ENCODE measurements around the gene PIK3R2. TPM values are rescaled to one million over a fixed set of nuclear protein-coding genes. Genes with fewer than 3 reads are reported as not detected.

PIK3R2 gene
- total RNA-seq, 1 donor from 2014 or later = 11.5 TPM

DNA sequence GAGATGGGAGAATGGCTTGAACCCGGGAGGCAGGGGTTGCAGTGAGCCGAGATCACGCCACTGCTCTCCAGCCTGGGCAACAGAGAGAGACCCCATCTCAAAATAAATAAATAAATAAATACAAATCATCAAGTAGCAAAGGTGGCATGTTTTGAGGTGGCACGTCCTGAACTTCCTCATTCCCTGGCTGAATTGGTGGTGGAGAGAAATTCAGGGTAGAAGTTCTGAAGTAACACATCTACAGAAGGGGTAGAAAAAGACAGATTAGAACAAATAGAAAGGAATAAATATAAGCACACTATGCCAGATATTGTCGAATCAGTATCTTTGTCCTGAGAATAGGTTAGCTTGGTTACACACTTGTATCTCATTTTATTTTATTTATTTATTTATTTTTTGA is 27.0 kb downstream of the PIK3R2 start:
- Histone ChIP-seq H3K36me3 (ENCODE audit: control insufficient read depth in 3 of 3, insufficient read depth in 3 of 3, low read length in 3 of 3) (no peaks in the 10 kb centered on the region), H3K4me1 (ENCODE audit: control insufficient read depth in 3 of 3, insufficient read depth in 3 of 3, low read length in 3 of 3) (peaks cover 0 to 2% (median 0%) of the 10 kb centered on the region in 3 donors), H3K27me3 (ENCODE audit: control insufficient read depth in 3 of 3, insufficient read depth in 3 of 3, low read length in 3 of 3) (peaks cover 0 to 4% (median 0%) of the 10 kb centered on the region in 3 donors), H3K4me3 (ENCODE audit: low read length in 3 of 3) (no peak overlapping the region), H3K9ac (ENCODE audit: low read depth in 1 of 3, low read length in 3 of 3) (no peak overlapping the region), H3K9me3 (ENCODE audit: control insufficient read depth in 3 of 3, low read length in 3 of 3) (no peaks in the 10 kb centered on the region), H3K27ac (ENCODE audit: low read depth, low read length) (no peak overlapping the region)

DNA sequence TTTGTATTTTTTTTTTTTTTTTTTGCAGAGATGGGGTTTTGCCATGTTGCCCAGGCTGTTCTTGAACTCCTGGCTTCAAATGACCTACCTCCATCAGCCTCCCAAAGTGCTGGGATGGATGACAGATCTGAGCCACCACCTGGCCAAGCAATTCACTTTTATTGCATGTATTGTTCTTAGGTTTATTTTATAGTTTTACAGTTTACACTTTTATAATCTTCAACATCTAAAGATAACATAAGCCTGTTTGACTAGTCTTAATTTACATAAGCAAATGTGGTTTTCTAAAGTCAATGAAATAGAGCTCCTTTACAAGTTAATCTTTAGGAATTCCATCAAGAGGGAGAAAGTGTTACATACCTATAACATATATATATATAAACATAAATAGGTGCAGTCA is 30.6 kb downstream of the PIK3R2 start:
- Histone ChIP-seq H3K4me3 (ENCODE audit: low read length in 3 of 3) (no peak overlapping the region), H3K9ac (ENCODE audit: low read depth in 1 of 3, low read length in 3 of 3) (no peak overlapping the region), H3K27ac (ENCODE audit: low read depth, low read length) (no peak overlapping the region), H3K36me3 (ENCODE audit: control insufficient read depth in 3 of 3, insufficient read depth in 3 of 3, low read length in 3 of 3) (no peaks in the 10 kb centered on the region), H3K27me3 (ENCODE audit: control insufficient read depth in 3 of 3, insufficient read depth in 3 of 3, low read length in 3 of 3) (no peaks in the 10 kb centered on the region), H3K4me1 (ENCODE audit: control insufficient read depth in 3 of 3, insufficient read depth in 3 of 3, low read length in 3 of 3) (no peaks in the 10 kb centered on the region), H3K9me3 (ENCODE audit: control insufficient read depth in 3 of 3, low read length in 3 of 3) (no peaks in the 10 kb centered on the region)

DNA sequence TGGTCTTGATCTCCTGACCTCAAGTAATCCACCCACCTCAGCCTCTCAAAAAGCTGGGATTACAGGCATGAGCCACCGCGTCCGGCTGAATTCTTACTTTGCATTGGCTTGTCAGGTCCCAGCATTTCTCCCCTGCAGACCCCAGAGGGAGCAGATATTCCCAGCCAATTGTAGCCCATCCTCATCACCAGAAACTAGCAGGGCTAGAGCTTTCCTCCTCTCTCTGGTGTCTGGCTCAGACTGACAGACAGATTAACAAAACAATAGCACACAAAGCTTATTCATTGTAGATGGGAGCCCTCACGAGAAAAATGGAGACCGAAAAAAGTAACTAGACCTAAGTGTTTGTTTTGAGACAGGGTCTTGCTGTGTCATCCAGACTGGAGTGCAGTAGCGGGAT is 32.6 kb downstream of the PIK3R2 start:
- Histone ChIP-seq H3K4me1 (ENCODE audit: control insufficient read depth in 3 of 3, insufficient read depth in 3 of 3, low read length in 3 of 3) (no peaks in the 10 kb centered on the region), H3K27me3 (ENCODE audit: control insufficient read depth in 3 of 3, insufficient read depth in 3 of 3, low read length in 3 of 3) (no peaks in the 10 kb centered on the region), H3K4me3 (ENCODE audit: low read length in 3 of 3) (no peak overlapping the region), H3K9ac (ENCODE audit: low read depth in 1 of 3, low read length in 3 of 3) (no peak overlapping the region), H3K9me3 (ENCODE audit: control insufficient read depth in 3 of 3, low read length in 3 of 3) (no peaks in the 10 kb centered on the region), H3K27ac (ENCODE audit: low read depth, low read length) (no peak overlapping the region), H3K36me3 (ENCODE audit: control insufficient read depth in 3 of 3, insufficient read depth in 3 of 3, low read length in 3 of 3) (no peaks in the 10 kb centered on the region)

DNA sequence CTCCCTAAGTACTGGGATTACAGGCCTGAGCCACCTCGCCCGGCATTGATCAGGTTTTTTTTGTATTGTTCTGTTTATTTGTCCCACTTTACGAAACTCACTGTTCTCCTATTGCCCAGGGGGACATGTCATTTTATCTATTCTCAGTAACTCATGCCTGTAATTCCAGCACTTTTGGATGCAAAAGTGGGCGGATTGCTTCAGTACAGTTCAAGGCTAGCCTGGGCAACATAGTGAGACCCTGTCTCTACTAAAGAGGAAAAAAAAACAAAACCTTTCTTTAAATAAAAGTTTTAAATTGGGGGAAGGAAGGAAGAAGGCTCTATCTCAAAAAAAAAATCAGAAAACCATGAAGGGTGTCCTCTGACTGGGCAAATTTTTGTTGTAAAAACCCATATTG is 37.3 kb downstream of the PIK3R2 start:
- Histone ChIP-seq H3K9me3 (ENCODE audit: control insufficient read depth in 3 of 3, low read length in 3 of 3) (no peaks in the 10 kb centered on the region), H3K27me3 (ENCODE audit: control insufficient read depth in 3 of 3, insufficient read depth in 3 of 3, low read length in 3 of 3) (no peaks in the 10 kb centered on the region), H3K4me1 (ENCODE audit: control insufficient read depth in 3 of 3, insufficient read depth in 3 of 3, low read length in 3 of 3) (peaks cover 13 to 18% (median 14%) of the 10 kb centered on the region in 3 donors), H3K36me3 (ENCODE audit: control insufficient read depth in 3 of 3, insufficient read depth in 3 of 3, low read length in 3 of 3) (peaks cover 0 to 4% (median 0%) of the 10 kb centered on the region in 3 donors), H3K9ac (ENCODE audit: low read depth in 1 of 3, low read length in 3 of 3) (no peak overlapping the region), H3K27ac (ENCODE audit: low read depth, low read length) (no peak overlapping the region), H3K4me3 (ENCODE audit: low read length in 3 of 3) (no peak overlapping the region)

DNA sequence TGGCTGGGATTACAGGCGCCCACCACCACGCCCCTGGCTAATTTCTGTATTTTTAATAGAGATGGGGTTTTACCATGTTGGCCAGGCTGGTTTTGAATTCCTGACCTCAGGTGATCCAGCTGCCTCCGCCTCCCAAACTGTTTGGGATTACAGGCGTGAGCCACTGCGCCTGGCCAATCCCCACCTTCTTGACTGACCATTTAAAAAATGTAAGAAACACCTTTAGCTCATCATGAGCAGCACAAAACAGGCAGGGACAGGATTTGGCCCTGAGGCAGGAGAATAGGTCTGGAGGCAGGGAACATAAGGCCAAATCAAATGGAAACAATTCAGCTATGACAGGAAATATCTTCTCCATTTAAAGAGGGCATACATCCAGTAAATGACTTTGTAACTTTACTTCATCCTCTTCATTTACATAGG is 38.7 kb downstream of the PIK3R2 start:
- Histone ChIP-seq H3K27ac (ENCODE audit: low read depth, low read length) (peak overlapping the region; percentile 97), H3K4me3 (ENCODE audit: low read length in 3 of 3) (peak overlapping the region; percentile 64 to 79 (median 79)), H3K36me3 (ENCODE audit: control insufficient read depth in 3 of 3, insufficient read depth in 3 of 3, low read length in 3 of 3) (peaks cover 7 to 12% (median 8%) of the 10 kb centered on the region in 3 donors), H3K9me3 (ENCODE audit: control insufficient read depth in 3 of 3, low read length in 3 of 3) (no peaks in the 10 kb centered on the region), H3K9ac (ENCODE audit: low read depth in 1 of 3, low read length in 3 of 3) (peak overlapping the region; percentile 73 to 85 (median 79)), H3K27me3 (ENCODE audit: control insufficient read depth in 3 of 3, insufficient read depth in 3 of 3, low read length in 3 of 3) (no peaks in the 10 kb centered on the region), H3K4me1 (ENCODE audit: control insufficient read depth in 3 of 3, insufficient read depth in 3 of 3, low read length in 3 of 3) (peaks cover 13 to 18% (median 14%) of the 10 kb centered on the region in 3 donors)

DNA sequence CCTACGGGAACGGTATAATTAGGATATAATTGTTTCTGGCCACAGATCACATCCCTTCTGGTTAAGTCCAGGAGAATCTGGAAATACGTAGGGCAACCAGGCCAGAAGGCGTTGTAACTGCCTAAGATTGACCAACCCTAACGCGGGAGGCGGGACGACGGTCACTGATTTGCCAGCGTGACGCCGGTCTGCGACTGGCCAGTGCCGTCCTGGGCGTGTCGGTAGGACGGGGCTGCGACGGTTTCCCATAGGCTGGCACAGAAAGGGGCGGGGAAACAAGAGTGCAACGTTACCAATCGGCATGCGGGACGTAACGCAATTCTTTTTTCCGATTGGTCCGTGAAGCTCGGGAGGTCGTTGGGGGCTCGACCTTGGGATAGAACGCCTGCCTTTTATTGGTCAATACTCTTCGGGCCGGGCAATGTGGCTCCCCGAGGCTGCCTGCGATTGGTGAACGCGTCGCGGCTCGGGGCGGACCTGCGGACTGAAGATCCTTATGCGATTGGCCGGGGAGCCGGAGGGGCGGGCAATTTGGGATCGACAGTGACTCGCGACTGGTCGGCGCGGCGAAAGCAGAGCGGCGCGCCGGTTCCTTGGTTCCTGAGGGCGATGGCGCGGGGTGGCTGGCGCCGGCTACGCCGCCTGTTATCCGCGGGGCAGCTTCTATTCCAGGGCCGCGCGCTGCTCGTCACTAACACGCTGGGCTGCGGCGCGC is 39.9 kb downstream of the PIK3R2 start, which contains the start of gene MPV17L2:
Gene MPV17L2, plus strand, starts transcription at position 546 of the 715 bp plus-strand sequence. Its CDS starts 64 bp downstream, at position 610.
- Histone ChIP-seq H3K9ac (ENCODE audit: low read depth in 1 of 3, low read length in 3 of 3) (peak within 1 kb of the TSS; percentile 82 to 90 (median 89)), H3K4me3 (ENCODE audit: low read length in 3 of 3) (peak within 1 kb of the TSS; percentile 75 to 86 (median 83)), H3K27ac (ENCODE audit: low read depth, low read length) (peak within 1 kb of the TSS; percentile 97), H3K9me3 (ENCODE audit: control insufficient read depth in 3 of 3, low read length in 3 of 3) (no peaks in the 10 kb centered on the region), H3K4me1 (ENCODE audit: control insufficient read depth in 3 of 3, insufficient read depth in 3 of 3, low read length in 3 of 3) (peaks cover 13 to 20% (median 14%) of the 10 kb centered on the region in 3 donors), H3K27me3 (ENCODE audit: control insufficient read depth in 3 of 3, insufficient read depth in 3 of 3, low read length in 3 of 3) (no peaks in the 10 kb centered on the region), H3K36me3 (ENCODE audit: control insufficient read depth in 3 of 3, insufficient read depth in 3 of 3, low read length in 3 of 3) (peaks cover 12 to 17% (median 14%) of the 10 kb centered on the region in 3 donors)

DNA sequence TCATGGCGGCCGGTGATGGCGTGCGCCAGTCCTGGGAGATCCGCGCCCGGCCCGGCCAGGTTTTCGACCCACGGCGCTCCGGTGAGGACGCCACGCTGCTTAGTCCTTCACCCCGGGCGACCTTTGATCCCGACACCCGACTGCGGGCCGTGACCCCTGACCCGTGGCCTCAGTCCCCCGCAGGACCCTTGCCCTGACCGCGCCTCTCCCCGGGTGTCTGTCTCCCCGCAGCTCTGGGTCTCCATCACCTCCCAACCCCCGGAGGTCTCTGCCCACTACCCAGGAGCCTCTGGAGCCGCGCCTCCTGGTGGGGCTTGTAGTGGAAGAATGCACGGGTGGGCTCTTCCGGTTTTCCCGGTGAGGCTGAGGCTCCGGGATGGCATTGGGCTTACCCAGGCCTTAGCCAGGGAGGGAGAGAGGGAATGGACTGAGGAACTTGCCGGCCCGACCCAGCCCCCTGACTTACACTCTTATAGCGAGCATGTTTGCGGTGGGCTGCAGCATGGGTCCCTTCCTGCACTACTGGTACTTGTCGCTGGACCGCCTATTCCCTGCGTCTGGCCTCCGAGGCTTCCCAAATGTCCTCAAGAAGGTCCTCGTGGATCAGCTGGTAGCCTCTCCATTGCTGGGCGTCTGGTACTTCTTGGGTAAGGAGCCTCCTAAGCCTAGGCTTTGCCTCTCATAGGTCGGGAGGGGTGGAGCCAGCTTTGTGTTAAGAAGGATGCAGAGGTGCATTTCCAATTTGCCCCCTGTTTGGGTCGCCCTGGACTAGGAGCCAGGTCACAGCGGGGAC is 40.6 kb downstream of the PIK3R2 start:
- H3K27ac ChIP-seq (ENCODE audit: low read depth, low read length) = peak overlapping the region; percentile 85
- peaks cover 14 to 24% (median 22%) of the 10 kb centered on the region in 3 donors for H3K36me3 ChIP-seq (ENCODE audit: control insufficient read depth in 3 of 3, insufficient read depth in 3 of 3, low read length in 3 of 3)
- H3K9me3 ChIP-seq (ENCODE audit: control insufficient read depth in 3 of 3, low read length in 3 of 3) = no peaks in the 10 kb centered on the region
- peak overlapping the region; percentile 82 to 90 (median 89) for H3K9ac ChIP-seq (ENCODE audit: low read depth in 1 of 3, low read length in 3 of 3)
- peaks cover 13 to 23% (median 14%) of the 10 kb centered on the region in 3 donors for H3K4me1 ChIP-seq (ENCODE audit: control insufficient read depth in 3 of 3, insufficient read depth in 3 of 3, low read length in 3 of 3)
- no peaks in the 10 kb centered on the region for H3K27me3 ChIP-seq (ENCODE audit: control insufficient read depth in 3 of 3, insufficient read depth in 3 of 3, low read length in 3 of 3)
- peak overlapping the region; percentile 75 to 86 (median 83) for H3K4me3 ChIP-seq (ENCODE audit: low read length in 3 of 3)

DNA sequence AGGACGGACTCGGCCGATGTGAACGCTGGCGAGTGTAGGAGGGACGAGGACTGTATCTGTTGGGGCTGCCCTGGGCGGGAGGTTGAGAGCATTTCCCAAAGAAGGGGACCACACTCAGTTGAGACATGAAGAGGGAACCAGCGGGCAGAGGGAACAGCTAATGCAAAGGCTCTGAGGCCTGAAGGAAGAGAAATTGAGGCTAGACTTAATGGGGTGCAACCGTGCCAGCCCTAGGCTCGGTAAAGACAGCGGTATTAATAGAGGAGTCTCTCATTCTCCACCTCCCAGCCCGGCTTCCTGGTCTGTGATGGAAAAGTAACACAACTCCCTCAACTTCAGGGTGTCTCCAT is 41.2 kb downstream of the PIK3R2 start:
- Histone ChIP-seq H3K9ac (ENCODE audit: low read depth in 1 of 3, low read length in 3 of 3) (peak overlapping the region; percentile 82 to 90 (median 89)), H3K4me1 (ENCODE audit: control insufficient read depth in 3 of 3, insufficient read depth in 3 of 3, low read length in 3 of 3) (peaks cover 13 to 23% (median 14%) of the 10 kb centered on the region in 3 donors), H3K27me3 (ENCODE audit: control insufficient read depth in 3 of 3, insufficient read depth in 3 of 3, low read length in 3 of 3) (no peaks in the 10 kb centered on the region), H3K4me3 (ENCODE audit: low read length in 3 of 3) (peak overlapping the region; percentile 75 to 86 (median 83)), H3K36me3 (ENCODE audit: control insufficient read depth in 3 of 3, insufficient read depth in 3 of 3, low read length in 3 of 3) (peaks cover 20 to 28% (median 24%) of the 10 kb centered on the region in 3 donors), H3K9me3 (ENCODE audit: control insufficient read depth in 3 of 3, low read length in 3 of 3) (no peaks in the 10 kb centered on the region), H3K27ac (ENCODE audit: low read depth, low read length) (peak overlapping the region; percentile 26)

DNA sequence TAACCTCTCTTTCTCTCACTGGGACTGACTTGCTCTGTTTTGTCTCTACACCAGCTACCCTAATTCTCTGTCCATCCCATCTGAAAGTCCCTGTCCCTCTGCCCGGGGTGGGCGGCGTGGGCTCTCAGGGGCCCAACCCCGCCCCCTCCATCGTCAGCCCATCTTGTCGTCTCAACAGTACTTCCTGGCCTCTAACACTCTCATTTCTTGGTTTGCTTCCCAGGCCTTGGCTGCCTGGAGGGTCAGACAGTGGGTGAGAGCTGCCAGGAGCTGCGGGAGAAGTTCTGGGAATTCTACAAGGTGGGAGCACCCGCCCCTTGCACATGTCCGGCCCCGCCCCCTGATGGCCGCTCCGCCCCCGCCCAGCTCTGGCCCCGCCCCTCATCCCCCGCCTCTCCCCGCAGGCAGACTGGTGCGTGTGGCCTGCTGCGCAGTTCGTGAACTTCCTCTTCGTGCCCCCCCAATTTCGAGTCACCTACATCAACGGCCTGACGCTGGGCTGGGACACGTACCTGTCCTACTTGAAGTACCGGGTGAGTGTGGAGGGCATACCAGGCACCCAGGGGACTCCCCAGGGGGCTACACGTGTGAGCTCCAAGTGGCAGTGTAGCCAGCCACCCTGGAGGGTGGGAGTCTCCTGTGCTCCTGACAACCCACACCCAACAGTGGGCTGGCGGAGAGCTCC is 41.7 kb downstream of the PIK3R2 start:
- Histone ChIP-seq H3K27me3 (ENCODE audit: control insufficient read depth in 3 of 3, insufficient read depth in 3 of 3, low read length in 3 of 3) (no peaks in the 10 kb centered on the region), H3K9ac (ENCODE audit: low read depth in 1 of 3, low read length in 3 of 3) (peak overlapping the region in 2 of 3 donors; percentile 89 to 90), H3K9me3 (ENCODE audit: control insufficient read depth in 3 of 3, low read length in 3 of 3) (no peaks in the 10 kb centered on the region), H3K4me1 (ENCODE audit: control insufficient read depth in 3 of 3, insufficient read depth in 3 of 3, low read length in 3 of 3) (peaks cover 13 to 23% (median 14%) of the 10 kb centered on the region in 3 donors), H3K4me3 (ENCODE audit: low read length in 3 of 3) (peak overlapping the region in 2 of 3 donors; percentile 83 to 86), H3K27ac (ENCODE audit: low read depth, low read length) (peak overlapping the region; percentile 26), H3K36me3 (ENCODE audit: control insufficient read depth in 3 of 3, insufficient read depth in 3 of 3, low read length in 3 of 3) (peaks cover 21 to 28% (median 25%) of the 10 kb centered on the region in 3 donors)
